HCT116 (cell line): ENCODE measurements around the gene SEMA3F. TPM values are rescaled to one million over a fixed set of nuclear protein-coding genes. Genes with fewer than 3 reads are reported as not detected.

ENCODE experiments used
- ATAC-seq: fragments of 200-7000 bp; cut with Tn5 transposase; 2 replicates; pipeline ENCODE4 v1.9.1; 2020; ENCODE audit warnings: mild to moderate bottlenecking, moderate library complexity
- BruUV-seq: library from RNA; stranded (reverse); fragments of 400-500 nt; replicated peaks from 2 replicates; lab custom pipeline; 2021; lab: Mats Ljungman, UMichigan
- CTCF ChIA-PET: fragments of 300-600 bp; sonication (Branson Sonifier 250); formaldehyde crosslinking; loops from one replicate; lab custom pipeline; 2021; ENCODE audit warnings: antibody characterized with exemption; lab: Charles Lee
- POLR2A ChIA-PET: fragments of 300-600, 350-600 bp; sonication (Branson Sonifier 250); formaldehyde crosslinking; loops from one replicate; lab custom pipeline; 2021; ENCODE audit warnings: antibody characterized with exemption; lab: Charles Lee
- RAD21 ChIA-PET, 2 experiments: fragments of 300-600 bp; sonication (Branson Sonifier 250); formaldehyde crosslinking; loops; one replicate each; lab custom pipeline; 2023; ENCODE audit warnings: low total read pairs in 2 of 2; ENCODE audit not compliant: uncharacterized antibody in 2 of 2, unreplicated experiment in 2 of 2, low non-redundant PET in 1 of 2; lab: Charles Lee
- DNase-seq: peaks from one replicate; pipeline ENCODE4 v3.0.0-alpha.2; 2010; ENCODE audit warnings: low read depth, low spot score
- H2AFZ ChIP-seq: fragments of 200-600 bp; shearing (Covaris generic), sonication (generic); 2 replicates; pipeline ENCODE4 v1.6.1; 2017; ENCODE audit warnings: low read depth, mixed run types, mixed read lengths, antibody characterized with exemption, low read length; ENCODE audit not compliant: poor library complexity, severe bottlenecking
- H3K27ac ChIP-seq: 2 replicates; pipeline ENCODE4 v1.5.1; 2012; ENCODE audit warnings: low read depth, low read length
- H3K27me3 ChIP-seq: fragments of 200-600 bp; sonication (generic); 2 replicates; pipeline ENCODE4 v1.6.1; 2016; ENCODE audit warnings: mixed run types, low read length, mixed read lengths; ENCODE audit not compliant: insufficient read depth
- H3K36me3 ChIP-seq, 2 experiments: fragments of 200-500 bp in 1 of 2; fragments of 200-600 bp in 1 of 2; sonication (Bioruptor generic) in 1 of 2; sonication (generic) in 1 of 2; 2 replicates each; pipeline versions ENCODE4 v1.5.1 to v1.6.1; 2014 to 2016; ENCODE audit warnings: low read length in 2 of 2, inconsistent platforms in 1 of 2, mixed read lengths in 1 of 2, mixed run types in 1 of 2; ENCODE audit not compliant: insufficient read depth in 2 of 2, control insufficient read depth in 1 of 2
- H3K4me1 ChIP-seq, 2 experiments: fragments of 200-600 bp in 1 of 2; sonication (generic) in 1 of 2; 2 replicates each; pipeline versions ENCODE4 v1.5.1 to v1.6.1; 2012 to 2017; ENCODE audit warnings: low read length in 2 of 2, inconsistent platforms in 1 of 2, mild to moderate bottlenecking in 1 of 2, mixed read lengths in 1 of 2, mixed run types in 1 of 2, moderate library complexity in 1 of 2; ENCODE audit not compliant: insufficient read depth in 2 of 2, control insufficient read depth in 1 of 2
- H3K4me2 ChIP-seq: fragments of 200-600 bp; sonication (generic); 2 replicates; pipeline ENCODE4 v1.6.1; 2017; ENCODE audit warnings: mixed run types, low read length, mixed read lengths
- H3K4me3 ChIP-seq, 2 experiments: fragments of 200-600 bp in 1 of 2; sonication (generic) in 1 of 2; replicated peaks in 1 of 2; 2 replicates each; pipeline ENCODE4 v1.5.1; 2011 to 2016; ENCODE audit warnings: low read length in 2 of 2, control low read depth in 1 of 2, low read depth in 1 of 2, mild to moderate bottlenecking in 1 of 2, mixed read lengths in 1 of 2, mixed run types in 1 of 2
- H3K79me2 ChIP-seq: fragments of 200-600 bp; sonication (generic); 2 replicates; pipeline ENCODE4 v1.6.1; 2017; ENCODE audit warnings: mild to moderate bottlenecking, mixed run types, low read length, moderate library complexity, mixed read lengths; ENCODE audit not compliant: insufficient read depth
- H3K9ac ChIP-seq: fragments of 200-600 bp; sonication (generic); 2 replicates; pipeline ENCODE4 v1.6.1; 2016; ENCODE audit warnings: low read length, mixed read lengths
- H3K9me2 ChIP-seq: fragments of 200-600 bp; sonication (generic), shearing (Covaris generic); 2 replicates; pipeline ENCODE4 v1.6.1; 2017; ENCODE audit warnings: mixed run types, mild to moderate bottlenecking, moderate library complexity; ENCODE audit not compliant: insufficient read depth
- H3K9me3 ChIP-seq, 2 experiments: fragments of 200-500 bp in 1 of 2; fragments of 200-600 bp in 1 of 2; sonication (Bioruptor generic) in 1 of 2; sonication (generic) in 1 of 2; 2 replicates each; pipeline ENCODE4 v1.6.1; 2014 to 2017; ENCODE audit warnings: low read length in 2 of 2, mixed read lengths in 2 of 2, inconsistent platforms in 1 of 2, low read depth in 1 of 2, mild to moderate bottlenecking in 1 of 2, mixed run types in 1 of 2, moderate library complexity in 1 of 2; ENCODE audit not compliant: control insufficient read depth in 1 of 2, insufficient read depth in 1 of 2
- H4K20me1 ChIP-seq: fragments of 200-600 bp; sonication (generic), shearing (Covaris generic); 2 replicates; pipeline ENCODE4 v1.6.1; 2017; ENCODE audit warnings: mixed run types, mild to moderate bottlenecking, moderate library complexity; ENCODE audit not compliant: insufficient read depth
- CEBPB ChIP-seq: IDR thresholded peaks from 2 replicates; pipeline ENCODE4 v1.6.1; 2012; ENCODE audit warnings: low read depth
- EGR1 ChIP-seq: IDR thresholded peaks from 2 replicates; pipeline ENCODE4 v1.6.1; 2012; ENCODE audit warnings: low read depth
- ELF1 ChIP-seq: IDR thresholded peaks from 2 replicates; pipeline ENCODE4 v1.6.1; 2012; ENCODE audit warnings: low read depth, borderline replicate concordance
- EZH2phosphoT487 ChIP-seq: fragments of 200-600 bp; IDR thresholded peaks from 2 replicates; pipeline ENCODE4 v1.6.1; 2018; ENCODE audit warnings: antibody characterized with exemption, borderline replicate concordance
- FOSL1 ChIP-seq: IDR thresholded peaks from 2 replicates; pipeline ENCODE4 v1.6.1; 2012; ENCODE audit warnings: low read depth
- JUND ChIP-seq: IDR thresholded peaks from 2 replicates; pipeline ENCODE4 v1.6.1; 2012
- POLR2A ChIP-seq: IDR thresholded peaks from 2 replicates; pipeline ENCODE4 v1.7.0; 2011; ENCODE audit warnings: borderline replicate concordance; ENCODE audit not compliant: insufficient read depth, insufficient read length; ENCODE audit errors: extremely low read depth
- POLR2AphosphoS5 ChIP-seq: IDR thresholded peaks from 2 replicates; pipeline ENCODE4 v1.6.1; 2011; ENCODE audit warnings: mild to moderate bottlenecking, low read depth, low read length, moderate library complexity
- RAD21 ChIP-seq: IDR thresholded peaks from 2 replicates; pipeline ENCODE4 v1.6.1; 2012; ENCODE audit warnings: low read depth, mild to moderate bottlenecking
- SIN3A ChIP-seq: IDR thresholded peaks from 2 replicates; pipeline ENCODE4 v1.6.1; 2012; ENCODE audit warnings: low read depth
- SP1 ChIP-seq: IDR thresholded peaks from 2 replicates; pipeline ENCODE4 v1.6.1; 2012; ENCODE audit warnings: low read depth
- SRF ChIP-seq: IDR thresholded peaks from 2 replicates; pipeline ENCODE4 v1.6.1; 2012; ENCODE audit warnings: low read depth
- TCF7L2 ChIP-seq: IDR thresholded peaks from 2 replicates; pipeline ENCODE4 v1.7.0; 2011; ENCODE audit warnings: borderline replicate concordance, inconsistent platforms; ENCODE audit not compliant: insufficient read depth, insufficient read length; ENCODE audit errors: extremely low read depth
- YY1 ChIP-seq: IDR thresholded peaks from 2 replicates; pipeline ENCODE4 v1.6.1; 2011; ENCODE audit warnings: low read length, low read depth, moderate library complexity, mild to moderate bottlenecking; ENCODE audit not compliant: insufficient replicate concordance; ENCODE audit errors: extremely low read depth
- ZFX ChIP-seq: fragments of 450-650 bp; IDR thresholded peaks from 2 replicates; pipeline ENCODE4 v1.6.1; 2017
- ZNF274 ChIP-seq: fragments of 200-500 bp; sonication (Bioruptor generic); IDR thresholded peaks from 2 replicates; pipeline ENCODE4 v1.6.1; 2014; ENCODE audit warnings: mild to moderate bottlenecking, low read depth, low read length, inconsistent platforms
- intact Hi-C: fragments of 100-400 bp; cut with micrococcal nuclease; formaldehyde crosslinking; loops from 2 replicates; pipeline ENCODE4 v1.10.0; 2022
- total RNA-seq: library from RNA; stranded (reverse); gene quantifications from one replicate; pipeline ENCODE4 v1.2.1, GENCODE V29; 2021; ENCODE audit not compliant: unreplicated experiment
- TF ChIP-seq, protein P1 (sequence below): IDR thresholded peaks from 2 replicates; pipeline ENCODE4 v1.6.1; 2011; ENCODE audit warnings: mild to moderate bottlenecking, low read length, moderate library complexity; ENCODE audit not compliant: insufficient replicate concordance; ENCODE audit errors: extremely low read depth
- TF ChIP-seq, protein P2 (sequence below): IDR thresholded peaks from 2 replicates; pipeline ENCODE4 v1.6.1; 2012
- TF ChIP-seq, protein P3 (sequence below): IDR thresholded peaks from 2 replicates; pipeline ENCODE4 v1.6.1; 2012; ENCODE audit warnings: low read depth

Gene SEMA3F
- total RNA-seq, 1 experiment from 2014 or later, result 15.7 TPM

DNA sequence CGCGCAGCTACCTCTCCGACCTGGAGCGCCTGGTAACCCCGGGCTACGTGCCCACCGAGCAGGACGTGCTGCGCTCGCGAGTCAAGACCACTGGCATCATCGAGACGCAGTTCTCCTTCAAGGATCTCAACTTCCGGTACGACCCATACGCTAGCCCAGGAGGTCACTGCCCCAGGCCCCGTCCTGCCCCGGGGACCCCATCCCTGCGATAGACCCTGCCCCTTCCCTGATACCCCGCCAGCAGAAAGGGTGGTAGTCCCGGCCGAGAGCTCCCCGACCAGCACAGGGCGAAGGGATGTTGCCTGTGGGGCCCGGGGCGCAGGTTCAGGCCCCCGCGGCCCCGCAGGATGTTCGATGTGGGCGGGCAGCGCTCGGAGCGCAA lies 38.6 kb downstream of the SEMA3F start:
- RAD21 ChIA-PET, result interaction anchor here (2.6 to 3.0 kb wide), 2 partner anchors 32 kb away, joined by 45 to 48 read pairs; no protein-coding TSS in a partner anchor
- intact Hi-C loops, result loop anchor here (1.0 to 2.0 kb wide), 2 partner anchors 33 to 63 kb away; no protein-coding TSS in a partner anchor

More for the DNA sequence above, 38.6 kb downstream of the SEMA3F start:
- ATAC-seq, result no peak
- Histone ChIP-seq H3K4me3 (no peak overlapping the region), H3K36me3 (no peaks in the 10 kb centered on the region), H2AFZ (no peak overlapping the region), H3K4me1 (peaks cover 8 to 25% of the 10 kb centered on the region in 2 experiments; a peak in 3 of 4 replicates), H3K27ac (no peak overlapping the region), H3K4me2 (no peak overlapping the region), H3K9me2 (no peaks in the 10 kb centered on the region), H3K9me3 (no peaks in the 10 kb centered on the region), H3K9ac (no peak overlapping the region), H3K79me2 (no peaks in the 10 kb centered on the region), H3K27me3 (no peaks in the 10 kb centered on the region), H4K20me1 (no peaks in the 10 kb centered on the region)
- BruUV-seq, result no TSS peak
- CTCF ChIA-PET, result interaction anchor here (1.7 to 5.8 kb wide), 4 partner anchors 26 to 73 kb away, joined by 6 to 164 read pairs (median 27); no protein-coding TSS in a partner anchor
- POLR2A ChIA-PET, result no interaction called here
- no peak for TF ChIP-seq JUND
- TF ChIP-seq TCF7L2, result no peak
- TF ChIP-seq YY1, result no peak
- no peak for TF ChIP-seq SRF
- no peak for TF ChIP-seq CEBPB
- TF ChIP-seq, protein P1, sequence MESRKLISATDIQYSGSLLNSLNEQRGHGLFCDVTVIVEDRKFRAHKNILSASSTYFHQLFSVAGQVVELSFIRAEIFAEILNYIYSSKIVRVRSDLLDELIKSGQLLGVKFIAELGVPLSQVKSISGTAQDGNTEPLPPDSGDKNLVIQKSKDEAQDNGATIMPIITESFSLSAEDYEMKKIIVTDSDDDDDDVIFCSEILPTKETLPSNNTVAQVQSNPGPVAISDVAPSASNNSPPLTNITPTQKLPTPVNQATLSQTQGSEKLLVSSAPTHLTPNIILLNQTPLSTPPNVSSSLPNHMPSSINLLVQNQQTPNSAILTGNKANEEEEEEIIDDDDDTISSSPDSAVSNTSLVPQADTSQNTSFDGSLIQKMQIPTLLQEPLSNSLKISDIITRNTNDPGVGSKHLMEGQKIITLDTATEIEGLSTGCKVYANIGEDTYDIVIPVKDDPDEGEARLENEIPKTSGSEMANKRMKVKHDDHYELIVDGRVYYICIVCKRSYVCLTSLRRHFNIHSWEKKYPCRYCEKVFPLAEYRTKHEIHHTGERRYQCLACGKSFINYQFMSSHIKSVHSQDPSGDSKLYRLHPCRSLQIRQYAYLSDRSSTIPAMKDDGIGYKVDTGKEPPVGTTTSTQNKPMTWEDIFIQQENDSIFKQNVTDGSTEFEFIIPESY, result no peak
- no peak for TF ChIP-seq RAD21
- TF ChIP-seq ZFX, result no peak
- TF ChIP-seq, protein P2, sequence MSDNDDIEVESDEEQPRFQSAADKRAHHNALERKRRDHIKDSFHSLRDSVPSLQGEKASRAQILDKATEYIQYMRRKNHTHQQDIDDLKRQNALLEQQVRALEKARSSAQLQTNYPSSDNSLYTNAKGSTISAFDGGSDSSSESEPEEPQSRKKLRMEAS, result no peak
- TF ChIP-seq ZNF274, result no peak
- no peak for TF ChIP-seq POLR2A
- TF ChIP-seq FOSL1, result no peak
- TF ChIP-seq SP1, result no peak
- TF ChIP-seq SIN3A, result no peak
- TF ChIP-seq ELF1, result no peak
- no peak for TF ChIP-seq EGR1
- TF ChIP-seq, protein P3, sequence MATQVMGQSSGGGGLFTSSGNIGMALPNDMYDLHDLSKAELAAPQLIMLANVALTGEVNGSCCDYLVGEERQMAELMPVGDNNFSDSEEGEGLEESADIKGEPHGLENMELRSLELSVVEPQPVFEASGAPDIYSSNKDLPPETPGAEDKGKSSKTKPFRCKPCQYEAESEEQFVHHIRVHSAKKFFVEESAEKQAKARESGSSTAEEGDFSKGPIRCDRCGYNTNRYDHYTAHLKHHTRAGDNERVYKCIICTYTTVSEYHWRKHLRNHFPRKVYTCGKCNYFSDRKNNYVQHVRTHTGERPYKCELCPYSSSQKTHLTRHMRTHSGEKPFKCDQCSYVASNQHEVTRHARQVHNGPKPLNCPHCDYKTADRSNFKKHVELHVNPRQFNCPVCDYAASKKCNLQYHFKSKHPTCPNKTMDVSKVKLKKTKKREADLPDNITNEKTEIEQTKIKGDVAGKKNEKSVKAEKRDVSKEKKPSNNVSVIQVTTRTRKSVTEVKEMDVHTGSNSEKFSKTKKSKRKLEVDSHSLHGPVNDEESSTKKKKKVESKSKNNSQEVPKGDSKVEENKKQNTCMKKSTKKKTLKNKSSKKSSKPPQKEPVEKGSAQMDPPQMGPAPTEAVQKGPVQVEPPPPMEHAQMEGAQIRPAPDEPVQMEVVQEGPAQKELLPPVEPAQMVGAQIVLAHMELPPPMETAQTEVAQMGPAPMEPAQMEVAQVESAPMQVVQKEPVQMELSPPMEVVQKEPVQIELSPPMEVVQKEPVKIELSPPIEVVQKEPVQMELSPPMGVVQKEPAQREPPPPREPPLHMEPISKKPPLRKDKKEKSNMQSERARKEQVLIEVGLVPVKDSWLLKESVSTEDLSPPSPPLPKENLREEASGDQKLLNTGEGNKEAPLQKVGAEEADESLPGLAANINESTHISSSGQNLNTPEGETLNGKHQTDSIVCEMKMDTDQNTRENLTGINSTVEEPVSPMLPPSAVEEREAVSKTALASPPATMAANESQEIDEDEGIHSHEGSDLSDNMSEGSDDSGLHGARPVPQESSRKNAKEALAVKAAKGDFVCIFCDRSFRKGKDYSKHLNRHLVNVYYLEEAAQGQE, result no peak
- TF ChIP-seq POLR2AphosphoS5, result no peak
- no peak for TF ChIP-seq EZH2phosphoT487
- no peak for DNase-seq
